Upper lobe of left lung (tissue), 6 donors: ENCODE data around the gene CATSPERZ. TPM values are rescaled to one million over a fixed set of nuclear protein-coding genes. Genes with fewer than 3 reads are reported as not detected.

ENCODE experiments used
- ATAC-seq, 2 donors: fragments of 200-7000 bp; cut with Tn5 transposase; one replicate each; pipeline ENCODE4 v1.9.1; 2022; ENCODE audit warnings: mild to moderate bottlenecking in 2 of 2, moderate library complexity in 2 of 2; ENCODE audit not compliant: low FRiP score in 2 of 2
- DNase-seq, 2 donors: peaks; one replicate each; pipeline ENCODE4 v3.0.0-alpha.2; 2019 to 2020
- H3K27ac ChIP-seq, 4 donors: fragments of 200-600 bp; sonication (generic); one replicate each; pipeline ENCODE4 v1.5.1; 2016 to 2019
- H3K27me3 ChIP-seq, 4 donors: fragments of 200-600 bp; sonication (generic); one replicate each; pipeline ENCODE4 v1.5.1; 2017 to 2019
- H3K36me3 ChIP-seq, 4 donors: fragments of 200-600 bp; sonication (generic); one replicate each; pipeline ENCODE4 v1.5.1; 2016 to 2019
- H3K4me1 ChIP-seq, 4 donors: fragments of 200-600 bp; sonication (generic); one replicate each; pipeline ENCODE4 v1.5.1; 2018 to 2019
- H3K4me3 ChIP-seq, 4 donors: fragments of 200-600 bp; sonication (generic); one replicate each; pipeline ENCODE4 v1.5.1; 2017 to 2019; ENCODE audit warnings: mild to moderate bottlenecking in 2 of 4, moderate library complexity in 1 of 4
- H3K9me3 ChIP-seq, 4 donors: fragments of 200-600 bp; sonication (generic); one replicate each; pipeline ENCODE4 v1.5.1; 2018 to 2019
- EP300 ChIP-seq, 4 donors: sonication (generic); formaldehyde crosslinking; IDR thresholded peaks; one replicate each; pipeline ENCODE4 v1.5.1; 2017; ENCODE audit warnings: antibody characterized with exemption in 4 of 4, control low read depth in 2 of 4
- POLR2A ChIP-seq, 4 donors: fragments of 450-650 bp; IDR thresholded peaks; one replicate each; pipeline ENCODE4 v1.5.1; 2016 to 2017; ENCODE audit warnings: antibody characterized with exemption in 4 of 4, mild to moderate bottlenecking in 2 of 4
- POLR2AphosphoS5 ChIP-seq, 2 donors: sonication (generic); formaldehyde crosslinking; IDR thresholded peaks; one replicate each; pipeline ENCODE4 v1.5.1; 2017; ENCODE audit warnings: antibody characterized with exemption in 2 of 2
- WGBS, 2 donors: methylation state at CpG; one replicate each; pipeline ENCODE4 v1.1.5; 2017 to 2018; 5-methylcytosine and 5-hydroxymethylcytosine counted together
- total RNA-seq, 6 donors: library from RNA; depleted of rRNA in 4 of 6; stranded (reverse); fragments of >200 nt in 4 of 6; gene quantifications; one replicate each; pipeline versions ENCODE4 v1.1.0 to v1.2.1, GENCODE V29; 2016 to 2021
- TF ChIP-seq, protein P1 (sequence below), 6 experiments: fragments of 450-650 bp in 4 of 6; fragments of 200-600 bp in 2 of 6; sonication (generic) in 2 of 6; IDR thresholded peaks; one replicate each; pipeline ENCODE4 v1.5.1; 2016 to 2019; ENCODE audit warnings: antibody characterized with exemption in 6 of 6
- donor health status: DM: no; HTN: no; CAD: no; lungs with moderate emphysema.
- donor health status: DM: no; HTN: yes; CAD: no; lungs with severe emphysema.

CATSPERZ gene
- total RNA-seq, 6 donors from 2014 or later = 0.51 to 62.9 (median 2.5) TPM; not detected in 2

DNA sequence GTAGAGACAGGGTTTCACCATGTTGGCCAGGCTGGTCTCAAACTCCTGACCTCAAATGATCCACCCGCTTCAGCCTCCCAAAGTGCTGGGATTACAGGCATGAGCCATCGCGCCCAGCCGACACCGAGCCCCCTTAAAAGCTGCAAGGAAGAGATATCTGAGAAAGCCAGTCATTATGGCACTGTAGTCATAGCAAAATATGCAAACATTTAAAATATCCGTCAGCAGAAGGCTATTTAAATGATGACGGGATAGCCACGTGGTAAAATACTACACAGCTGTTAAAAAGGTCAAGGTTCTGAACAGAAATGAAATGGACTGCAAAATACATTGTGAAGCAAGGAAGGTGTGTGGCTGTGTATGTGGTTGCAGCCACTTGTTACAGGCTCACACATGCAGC lies 33.4 kb downstream of the CATSPERZ start:
- DNase-seq = no peak
- 87 to 95% methylated on average over 8 of the region's 8 CpGs for WGBS, 2 donors

DNA sequence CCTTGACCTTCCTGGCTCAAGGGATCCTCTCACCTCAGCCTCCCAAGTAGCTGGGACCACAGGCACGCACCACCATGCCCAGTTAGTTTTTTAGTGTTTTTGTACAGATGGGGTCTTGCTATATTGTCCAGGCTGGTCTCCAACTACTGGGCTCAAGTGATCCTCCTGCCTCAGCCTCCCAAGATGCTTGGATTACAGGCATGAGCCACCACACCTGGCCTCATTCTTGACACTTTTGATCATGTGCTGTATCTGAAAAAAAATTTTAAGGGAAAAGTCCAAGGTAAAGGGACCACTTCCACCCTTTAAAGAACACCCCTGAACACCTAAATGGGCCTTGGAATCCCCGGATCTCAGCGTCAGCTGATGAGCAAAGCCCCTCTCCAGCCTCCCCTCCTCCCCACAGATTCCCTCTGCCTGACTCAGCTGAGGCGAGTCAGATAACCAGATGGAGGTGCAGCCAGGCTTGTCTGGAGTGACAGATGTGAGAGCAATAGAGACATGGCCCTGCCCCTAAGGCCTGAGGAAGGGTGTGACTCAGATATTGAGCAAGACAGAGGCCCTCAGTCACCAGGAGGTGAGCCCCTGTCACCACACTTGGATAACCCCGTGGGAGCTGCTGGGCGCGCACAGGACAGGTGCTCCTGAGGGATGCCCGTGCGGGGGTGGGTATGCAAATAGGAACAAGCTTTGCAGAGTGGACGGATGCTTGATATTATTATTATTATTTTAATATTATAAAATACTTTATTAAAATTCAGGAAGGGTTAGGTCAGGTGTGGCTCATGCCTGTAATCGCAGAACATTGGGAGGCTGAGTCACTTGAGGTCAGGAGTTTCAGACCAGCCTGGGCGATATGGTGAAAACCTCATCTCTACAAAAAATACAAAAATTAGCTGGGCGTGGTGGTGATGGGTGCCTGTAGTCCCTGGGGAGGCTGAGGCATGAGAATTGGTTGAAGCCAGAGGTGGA lies 34.9 kb downstream of the CATSPERZ start:
- Histone ChIP-seq H3K36me3 (no peaks in the 10 kb centered on the region), H3K27me3 (no peaks in the 10 kb centered on the region), H3K27ac (peak overlapping the region in 3 of 4 donors; percentile 41 to 58 (median 42)), H3K4me3 (no peak overlapping the region), H3K9me3 (no peaks in the 10 kb centered on the region), H3K4me1 (peaks cover 15 to 27% (median 23%) of the 10 kb centered on the region in 4 donors)
- ATAC-seq = peak; percentile 70 to 85
- TF ChIP-seq POLR2A (IDR thresholded peaks at IDR 0.05) (no peak), POLR2AphosphoS5 (IDR thresholded peaks at IDR 0.05) (peak; percentile 50 to 53), EP300 (IDR thresholded peaks at IDR 0.05) (peak in 1 of 4 donors; percentile 16)
- TF ChIP-seq, protein P1, sequence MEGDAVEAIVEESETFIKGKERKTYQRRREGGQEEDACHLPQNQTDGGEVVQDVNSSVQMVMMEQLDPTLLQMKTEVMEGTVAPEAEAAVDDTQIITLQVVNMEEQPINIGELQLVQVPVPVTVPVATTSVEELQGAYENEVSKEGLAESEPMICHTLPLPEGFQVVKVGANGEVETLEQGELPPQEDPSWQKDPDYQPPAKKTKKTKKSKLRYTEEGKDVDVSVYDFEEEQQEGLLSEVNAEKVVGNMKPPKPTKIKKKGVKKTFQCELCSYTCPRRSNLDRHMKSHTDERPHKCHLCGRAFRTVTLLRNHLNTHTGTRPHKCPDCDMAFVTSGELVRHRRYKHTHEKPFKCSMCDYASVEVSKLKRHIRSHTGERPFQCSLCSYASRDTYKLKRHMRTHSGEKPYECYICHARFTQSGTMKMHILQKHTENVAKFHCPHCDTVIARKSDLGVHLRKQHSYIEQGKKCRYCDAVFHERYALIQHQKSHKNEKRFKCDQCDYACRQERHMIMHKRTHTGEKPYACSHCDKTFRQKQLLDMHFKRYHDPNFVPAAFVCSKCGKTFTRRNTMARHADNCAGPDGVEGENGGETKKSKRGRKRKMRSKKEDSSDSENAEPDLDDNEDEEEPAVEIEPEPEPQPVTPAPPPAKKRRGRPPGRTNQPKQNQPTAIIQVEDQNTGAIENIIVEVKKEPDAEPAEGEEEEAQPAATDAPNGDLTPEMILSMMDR (IDR thresholded peaks at IDR 0.05) = no peak
- WGBS, 2 donors = 45 to 46% methylated on average over 13 of the region's 13 CpGs
- DNase-seq = peak; percentile 48 to 91

More for the DNA sequence above, 33.4 kb downstream of the CATSPERZ start:
- ATAC-seq = no peak
- Histone ChIP-seq H3K4me3 (no peak overlapping the region), H3K27me3 (no peaks in the 10 kb centered on the region), H3K27ac (no peak overlapping the region), H3K9me3 (no peaks in the 10 kb centered on the region), H3K4me1 (peaks cover 17 to 33% (median 21%) of the 10 kb centered on the region in 4 donors), H3K36me3 (no peaks in the 10 kb centered on the region)
- TF ChIP-seq EP300 (IDR thresholded peaks at IDR 0.05) (no peak), POLR2A (IDR thresholded peaks at IDR 0.05) (no peak), POLR2AphosphoS5 (IDR thresholded peaks at IDR 0.05) (no peak)
- TF ChIP-seq, protein P1 (IDR thresholded peaks at IDR 0.05) = no peak

DNA sequence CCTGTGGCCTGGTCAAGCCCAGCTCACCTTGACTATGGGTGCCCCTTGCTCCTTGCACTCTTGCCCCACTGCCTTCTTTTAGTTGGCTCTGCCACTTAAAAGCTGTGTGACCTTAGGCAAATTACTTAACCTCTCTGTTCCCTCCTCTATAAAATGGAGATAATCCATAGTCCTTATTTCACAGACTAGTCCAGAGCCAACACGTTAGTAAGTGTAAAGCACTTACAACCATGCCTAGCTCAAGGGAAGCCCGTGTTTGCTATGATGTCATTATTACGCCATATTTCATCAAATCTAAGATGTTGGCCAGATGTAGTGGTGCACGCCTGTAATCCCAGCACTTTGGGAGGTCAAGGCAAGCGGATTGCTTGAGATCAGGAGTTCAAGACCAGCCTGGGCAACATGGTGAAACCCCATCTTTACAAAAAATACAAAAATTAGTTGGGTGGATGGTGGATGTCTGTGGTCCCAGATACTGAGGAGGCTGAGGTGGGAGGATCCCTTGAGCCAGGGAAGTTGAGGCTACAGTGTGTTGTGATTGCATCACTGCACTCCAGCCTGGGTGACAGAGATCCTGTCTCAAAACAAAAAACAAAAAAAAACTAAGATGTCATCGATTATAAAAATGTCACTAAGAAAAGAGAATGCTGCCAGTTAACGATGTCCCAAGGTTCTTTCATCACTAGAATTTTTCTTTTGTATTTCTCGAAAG lies 37.5 kb downstream of the CATSPERZ start:
- no peaks in the 10 kb centered on the region for H3K27me3 ChIP-seq
- H3K27ac ChIP-seq = peak overlapping the region in 2 of 4 donors; percentile 16 to 21
- no peak overlapping the region for H3K4me3 ChIP-seq
- WGBS, 2 donors = 63 to 71% methylated on average over 8 of the region's 8 CpGs
- H3K4me1 ChIP-seq = peaks cover 14 to 32% (median 28%) of the 10 kb centered on the region in 4 donors
- TF ChIP-seq, protein P1 (IDR thresholded peaks at IDR 0.05) = no peak
- no peak for TF ChIP-seq EP300 (IDR thresholded peaks at IDR 0.05)
- no peak for TF ChIP-seq POLR2A (IDR thresholded peaks at IDR 0.05)
- TF ChIP-seq POLR2AphosphoS5 (IDR thresholded peaks at IDR 0.05) = no peak
- DNase-seq (no peak), ATAC-seq (no peak)
- no peaks in the 10 kb centered on the region for H3K9me3 ChIP-seq
- no peaks in the 10 kb centered on the region for H3K36me3 ChIP-seq

DNA sequence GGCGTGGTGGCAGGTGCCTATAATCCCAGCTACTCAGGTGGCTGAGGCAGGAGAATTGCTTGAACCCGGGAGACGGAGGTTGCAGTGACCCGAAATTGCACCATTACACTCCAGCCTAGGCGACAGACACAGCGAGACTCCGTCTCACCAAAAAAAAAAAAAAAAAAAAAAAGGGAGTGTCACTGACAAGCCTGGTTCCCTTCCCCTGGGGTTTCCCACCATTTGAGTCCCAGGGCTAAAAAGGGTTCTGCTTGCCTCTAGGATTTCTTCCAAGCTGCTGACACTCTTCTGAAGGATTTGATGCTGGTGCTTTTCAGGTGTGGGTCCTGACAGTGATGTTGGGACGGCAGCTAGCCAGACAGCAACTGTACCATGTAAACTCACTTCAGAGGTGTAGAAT lies 38.6 kb downstream of the CATSPERZ start:
- no peak for DNase-seq
- peaks cover 17 to 39% (median 34%) of the 10 kb centered on the region in 4 donors for H3K4me1 ChIP-seq
- TF ChIP-seq POLR2AphosphoS5 (IDR thresholded peaks at IDR 0.05) (no peak), EP300 (IDR thresholded peaks at IDR 0.05) (no peak), POLR2A (IDR thresholded peaks at IDR 0.05) (no peak)
- TF ChIP-seq, protein P1 (IDR thresholded peaks at IDR 0.05) = no peak

More for the DNA sequence above, 38.6 kb downstream of the CATSPERZ start:
- peak overlapping the region in 3 of 4 donors; percentile 16 to 82 (median 21) for H3K27ac ChIP-seq
- H3K4me3 ChIP-seq = no peak overlapping the region
- H3K36me3 ChIP-seq = no peaks in the 10 kb centered on the region
- WGBS, 2 donors = 77 to 80% methylated on average over 7 to 8 of the region's 8 CpGs
- no peaks in the 10 kb centered on the region for H3K27me3 ChIP-seq
- no peaks in the 10 kb centered on the region for H3K9me3 ChIP-seq
- ATAC-seq = no peak
